ENCODE measurements around the gene BEX2. TPM values are rescaled to one million over a fixed set of nuclear protein-coding genes. Genes with fewer than 3 reads are reported as not detected.

The BEX2 gene
- total and polyA plus RNA-seq, 9 of the 15 experiments (the other 6 are each of a cell fraction or from before 2014, with no cell fraction given) = 5.4 to 18.0 (median 8.3) TPM

DNA sequence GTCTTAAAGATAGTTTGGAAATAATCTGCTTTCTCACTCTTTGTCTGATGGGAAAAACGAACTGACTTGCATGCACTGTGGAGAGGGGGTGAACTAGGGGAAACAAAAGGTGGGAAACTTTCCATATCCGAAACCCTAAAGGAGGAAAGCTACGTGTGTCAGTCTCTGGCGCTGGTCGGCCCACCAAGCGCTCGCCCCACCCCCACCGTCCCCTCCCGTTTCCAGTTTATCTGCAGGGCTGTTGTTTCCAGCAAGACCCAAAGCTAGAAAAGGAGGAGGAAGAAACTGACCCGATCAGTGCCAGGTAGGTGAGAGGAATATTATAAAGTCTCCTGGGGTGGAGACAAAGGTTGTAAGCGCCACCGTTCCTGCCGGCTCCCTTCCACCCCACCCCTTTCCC, 46.1 kb upstream of the BEX2 start:
- no peak for FAIRE-seq
- Histone ChIP-seq H3K4me1 (replicated peaks in 1 of 2; ENCODE audit: control insufficient read depth in 2 of 2, insufficient read depth in 2 of 2, low read length in 2 of 2) (peaks cover 0 to 6% of the 10 kb centered on the region in 2 experiments; a peak in 2 of 5 replicates), H3K36me3 (ENCODE audit: control insufficient read depth, insufficient read depth, low read length) (peaks cover 4% of the 10 kb centered on the region; the same call in 1 of the 3 replicates), H3K27me3 (ENCODE audit: control insufficient read depth in 2 of 2, insufficient read depth in 2 of 2, low read length in 2 of 2) (no peaks in the 10 kb centered on the region), H3K9me3 (replicated peaks; ENCODE audit: control insufficient read depth, insufficient read depth, low read depth, low read length) (no peaks in the 10 kb centered on the region), H3K27ac (ENCODE audit: extremely low read depth, low read depth, low read length) (peak overlapping the region; percentile 77), H3K4me3 (peak overlapping the region; percentile 60), H3K79me2 (ENCODE audit: control insufficient read depth, insufficient read depth, low read length) (peaks cover 18% of the 10 kb centered on the region), H3K9ac (ENCODE audit: insufficient read depth in 1 of 2, low read depth in 2 of 2, low read length in 2 of 2) (peak overlapping the region; percentile 80 to 91; a peak in 3 of 4 replicates), H3K4me2 (ENCODE audit: insufficient read depth, low read length) (peak overlapping the region; percentile 82), H3K9me1 (ENCODE audit: control insufficient read depth, insufficient read depth, low read length) (no peaks in the 10 kb centered on the region), H2AFZ (ENCODE audit: low read depth, low read length) (peak overlapping the region; percentile 81), H4K20me1 (replicated peaks; ENCODE audit: control insufficient read depth, insufficient read depth, low read length) (no peaks in the 10 kb centered on the region)
- peak; percentile 74 for ATAC-seq
- in situ Hi-C loops (cut with MboI) (no loop called here), intact Hi-C loops (cut with micrococcal nuclease) (no loop called here)
- no peak for TF ChIP-seq ZNF184 (CRISPR knock-in tag; IDR thresholded peaks at IDR 0.05)
- TF ChIP-seq ZNF431 (CRISPR knock-in tag; IDR thresholded peaks at IDR 0.05) = no peak
- no peak for TF ChIP-seq E2F3 (CRISPR knock-in tag; IDR thresholded peaks at IDR 0.05)
- TF ChIP-seq RBFOX2 (IDR thresholded peaks at IDR 0.05; ENCODE audit: low read depth, low read length) = 0 out of 2 replicates have a peak, but pooled peaks have one; percentile 5
- 0% methylated on average over 3 of the region's 13 CpGs for WGBS (ENCODE audit: insufficient coverage, low coverage, missing lambda C conversion rate)
- DNase-seq (ENCODE audit: extremely low read depth in 1 of 4, low spot score in 3 of 4) = peak in 3 of 4 experiments; percentile 9 to 49 (median 27)
- no TSS peak for BruUV-seq (replicated peaks)
- CTCF ChIA-PET (ENCODE audit: low intra/inter-chr PET ratio) = no interaction called here
- POLR2A ChIA-PET = interaction anchor here (0.9 to 2.0 kb wide), 4 partner anchors 9 to 16 kb away, joined by 3 to 6 read pairs (median 3); no protein-coding TSS in a partner anchor

GRCh38 chrX:103356130-103356798, 45.5 kb upstream of the BEX2 start, which contains the start of gene TCEAL9:
TCEAL9 (plus strand) TSS chrX:103356506; CDS start chrX:103357685, 1,179 bp downstream.
- FAIRE-seq (no peak), DNase-seq (ENCODE audit: extremely low read depth in 1 of 4, low spot score in 3 of 4) (peak; percentile 11 to 69 (median 25)), ATAC-seq (peak; percentile 85)
- Histone ChIP-seq H4K20me1 (replicated peaks; ENCODE audit: control insufficient read depth, insufficient read depth, low read length) (no peaks in the 10 kb centered on the region), H3K36me3 (ENCODE audit: control insufficient read depth, insufficient read depth, low read length) (peaks cover 4% of the 10 kb centered on the region; the same call in 1 of the 3 replicates), H3K9me3 (replicated peaks; ENCODE audit: control insufficient read depth, insufficient read depth, low read depth, low read length) (no peaks in the 10 kb centered on the region), H3K27ac (ENCODE audit: extremely low read depth, low read depth, low read length) (peak within 1 kb of the TSS; percentile 77), H3K4me1 (replicated peaks in 1 of 2; ENCODE audit: control insufficient read depth in 2 of 2, insufficient read depth in 2 of 2, low read length in 2 of 2) (peaks cover 0 to 6% of the 10 kb centered on the region in 2 experiments; a peak in 2 of 5 replicates), H2AFZ (ENCODE audit: low read depth, low read length) (peak within 1 kb of the TSS; percentile 81), H3K79me2 (ENCODE audit: control insufficient read depth, insufficient read depth, low read length) (peaks cover 18% of the 10 kb centered on the region), H3K4me2 (ENCODE audit: insufficient read depth, low read length) (peak within 1 kb of the TSS; percentile 82), H3K9me1 (ENCODE audit: control insufficient read depth, insufficient read depth, low read length) (no peaks in the 10 kb centered on the region), H3K4me3 (peak within 1 kb of the TSS; percentile 60), H3K9ac (ENCODE audit: insufficient read depth in 1 of 2, low read depth in 2 of 2, low read length in 2 of 2) (peak within 1 kb of the TSS; percentile 80 to 91), H3K27me3 (ENCODE audit: control insufficient read depth in 2 of 2, insufficient read depth in 2 of 2, low read length in 2 of 2) (no peaks in the 10 kb centered on the region)
- in situ Hi-C loops (cut with MboI) = no loop called here
- no TSS peak for BruUV-seq (replicated peaks)
- ChIA-PET CTCF (ENCODE audit: low intra/inter-chr PET ratio) (no interaction called here), POLR2A (interaction anchor here (0.6 to 2.0 kb wide), 4 partner anchors 9 to 55 kb away, joined by 3 to 6 read pairs (median 3); no protein-coding TSS in a partner anchor)
- intact Hi-C loops (cut with micrococcal nuclease) = no loop called here
- WGBS (ENCODE audit: insufficient coverage, low coverage, missing lambda C conversion rate) = 0% methylated on average over 11 of the region's 18 CpGs
- TF ChIP-seq CREM (IDR thresholded peaks at IDR 0.05; ENCODE audit: low read depth) = peak; percentile 91
- TF ChIP-seq NR0B1 (IDR thresholded peaks at IDR 0.05; ENCODE audit: partially characterized antibody) = no peak
- peak; percentile 46; the same call in 1 of the 2 replicates for TF ChIP-seq RAD51 (IDR thresholded peaks at IDR 0.05; ENCODE audit: borderline replicate concordance, low read depth)
- no peak for TF ChIP-seq ZNF311 (CRISPR knock-in tag; IDR thresholded peaks at IDR 0.05)
- no peak for TF ChIP-seq ZNF699 (CRISPR knock-in tag; IDR thresholded peaks at IDR 0.05; ENCODE audit: insufficient replicate concordance)
- TF ChIP-seq CCNT2 (IDR thresholded peaks at IDR 0.05; ENCODE audit: borderline replicate concordance, extremely low read depth, insufficient read length, low read depth, low read length) = no peak
- TF ChIP-seq ZNF436 (CRISPR knock-in tag; IDR thresholded peaks at IDR 0.05) = no peak
- TF ChIP-seq TAF9B (IDR thresholded peaks at IDR 0.05; ENCODE audit: partially characterized antibody) = no peak
- no peak for TF ChIP-seq NFATC3 (IDR thresholded peaks at IDR 0.05)
- TF ChIP-seq POLR2A (conservative IDR thresholded peaks at IDR 0.05) = peak; percentile 65
